ENCODE data around the gene RANBP3L. TPM values are rescaled to one million over a fixed set of nuclear protein-coding genes. Genes with fewer than 3 reads are reported as not detected.

The RANBP3L gene
- polyA plus RNA-seq, 2 of the 4 experiments (the other 2 are of a cell fraction) = not detected

DNA sequence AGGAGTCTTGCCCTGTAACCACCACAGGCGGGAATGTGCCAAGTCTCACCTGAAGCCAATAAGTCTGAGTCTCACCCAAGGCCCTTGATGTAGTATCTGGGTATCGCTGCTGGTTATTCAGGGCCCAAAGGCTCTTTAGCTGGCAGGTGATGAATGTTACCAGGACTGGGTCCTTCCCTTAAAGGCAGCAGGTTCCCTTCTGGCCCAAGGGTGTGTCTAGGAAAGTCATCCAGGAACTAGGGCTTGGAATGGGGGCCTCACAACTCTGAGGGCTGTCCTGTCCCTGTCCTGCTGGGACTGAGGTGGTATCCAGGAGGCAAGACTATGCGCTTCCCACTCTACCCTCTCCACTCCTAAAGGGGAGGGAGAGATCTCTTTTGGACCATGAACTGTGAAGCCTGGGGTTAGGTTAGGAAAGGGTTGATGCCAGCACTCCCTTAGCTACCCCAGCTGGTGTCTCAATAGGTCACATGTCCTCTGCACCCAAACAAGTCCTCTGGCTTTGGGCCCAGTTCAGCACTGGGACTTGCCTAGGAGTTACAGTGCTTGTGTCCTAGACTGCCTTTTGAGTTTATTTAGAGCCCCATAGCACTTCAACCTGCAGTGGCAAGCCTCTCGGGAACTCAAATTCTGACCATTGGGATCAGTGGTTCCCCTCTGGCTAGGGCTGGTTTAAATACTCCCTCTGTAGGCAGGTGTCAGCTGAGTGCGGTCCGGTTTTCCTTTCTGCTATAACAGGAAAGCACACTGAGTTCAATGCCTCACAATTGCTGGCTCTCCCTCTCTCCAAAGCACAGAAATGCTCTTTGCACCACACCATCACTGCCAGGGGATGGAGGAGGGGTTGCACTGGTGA, 22.5 kb upstream of the RANBP3L start (continued):
- TF ChIP-seq HOXB5 (CRISPR knock-in tag; IDR thresholded peaks at IDR 0.05) (no peak), KDM5A (IDR thresholded peaks at IDR 0.05) (no peak), CEBPB (IDR thresholded peaks at IDR 0.05) (no peak), MAFK (IDR thresholded peaks at IDR 0.05; ENCODE audit: partially characterized antibody) (no peak), EHF (CRISPR knock-in tag; IDR thresholded peaks at IDR 0.05) (no peak)
- TF ChIP-seq, protein P1, sequence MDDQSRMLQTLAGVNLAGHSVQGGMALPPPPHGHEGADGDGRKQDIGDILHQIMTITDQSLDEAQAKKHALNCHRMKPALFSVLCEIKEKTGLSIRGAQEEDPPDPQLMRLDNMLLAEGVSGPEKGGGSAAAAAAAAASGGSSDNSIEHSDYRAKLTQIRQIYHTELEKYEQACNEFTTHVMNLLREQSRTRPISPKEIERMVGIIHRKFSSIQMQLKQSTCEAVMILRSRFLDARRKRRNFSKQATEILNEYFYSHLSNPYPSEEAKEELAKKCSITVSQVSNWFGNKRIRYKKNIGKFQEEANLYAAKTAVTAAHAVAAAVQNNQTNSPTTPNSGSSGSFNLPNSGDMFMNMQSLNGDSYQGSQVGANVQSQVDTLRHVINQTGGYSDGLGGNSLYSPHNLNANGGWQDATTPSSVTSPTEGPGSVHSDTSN (IDR thresholded peaks at IDR 0.05) = no peak

DNA sequence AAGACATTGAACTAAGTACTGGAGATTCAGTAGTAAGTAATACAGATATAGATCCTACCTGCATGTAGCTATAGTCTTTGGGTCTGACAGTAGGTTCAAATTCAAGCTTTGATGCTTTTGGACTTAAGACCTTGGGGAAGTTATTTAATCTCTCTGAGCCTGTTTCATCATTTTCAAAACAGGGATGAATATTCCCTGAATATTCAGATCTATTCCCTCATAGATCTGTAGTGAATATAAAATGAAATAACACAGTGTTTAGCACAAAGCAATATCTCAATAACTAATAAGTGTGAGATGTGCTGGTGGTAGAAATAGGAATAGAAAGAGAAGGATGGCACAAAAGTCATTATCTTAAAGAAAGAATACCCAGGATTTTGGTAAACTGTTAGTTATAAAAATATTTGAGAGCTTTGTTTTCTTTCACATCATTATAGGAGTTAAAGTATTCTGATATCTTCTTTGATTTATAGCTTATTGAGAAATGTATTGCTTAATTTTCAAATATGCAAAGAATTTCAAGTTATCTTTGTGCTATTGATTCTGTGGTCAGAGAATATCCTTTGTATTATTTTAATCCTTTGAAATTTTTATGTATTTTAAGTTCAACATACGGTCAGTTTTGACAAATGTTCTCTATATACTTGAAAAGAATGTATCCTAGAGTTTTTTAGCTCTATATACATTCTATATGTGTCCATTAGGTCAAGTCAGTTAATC, 11.4 kb upstream of the RANBP3L start:
- WGBS (ENCODE audit: missing lambda C conversion rate) = 2% methylated on average over 1 of the region's 1 CpG
- no peak for TF ChIP-seq POLR2AphosphoS2 (conservative IDR thresholded peaks at IDR 0.05; ENCODE audit: low read length)
- ChIA-PET CTCF (no interaction called here), POLR2A (no interaction called here)
- FAIRE-seq (no peak), ATAC-seq (no peak), DNase-seq (ENCODE audit: low read depth in 1 of 2, low spot score in 1 of 2) (no peak)
- no peaks in the 10 kb centered on the region for H3K9me3 ChIP-seq
- H3K27ac ChIP-seq = no peak overlapping the region
- no peak overlapping the region for H3K4me2 ChIP-seq
- no peaks in the 10 kb centered on the region for H3K4me1 ChIP-seq
- H3K4me3 ChIP-seq = no peak overlapping the region

DNA sequence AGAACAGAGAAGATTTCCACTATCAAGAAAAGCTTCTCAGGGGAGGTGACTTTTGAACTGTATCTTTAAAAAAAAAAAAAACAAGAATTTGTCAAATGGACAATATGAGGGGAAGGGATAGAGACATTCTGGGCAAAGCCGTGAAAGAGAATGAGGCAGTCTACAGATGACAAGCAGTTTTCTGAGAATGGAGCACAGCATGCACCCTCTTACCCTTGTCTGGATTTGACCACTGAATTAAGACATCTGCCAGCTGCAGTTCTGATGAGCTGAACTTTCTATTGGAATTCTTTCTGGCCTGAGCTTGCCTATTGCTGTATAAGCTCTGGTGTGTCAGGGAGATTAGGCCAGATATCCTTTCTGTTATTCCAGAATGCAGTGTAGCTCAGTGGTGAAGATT, 10.3 kb upstream of the RANBP3L start:
- Histone ChIP-seq H3K9me3 (no peaks in the 10 kb centered on the region), H3K27ac (no peak overlapping the region), H3K4me3 (no peak overlapping the region), H3K4me2 (no peak overlapping the region), H3K4me1 (no peaks in the 10 kb centered on the region)
- FAIRE-seq (no peak), DNase-seq (ENCODE audit: low read depth in 1 of 2, low spot score in 1 of 2) (no peak), ATAC-seq (no peak)
- CTCF ChIA-PET = interaction anchor here (0.7 to 1.2 kb wide), 3 partner anchors 12 to 47 kb away, joined by 3 read pairs; no protein-coding TSS in a partner anchor
- 35% methylated on average over 1 of the region's 1 CpG for WGBS (ENCODE audit: missing lambda C conversion rate)
- TF ChIP-seq RAD21 (conservative IDR thresholded peaks at IDR 0.05 in 1 of 2, IDR thresholded peaks at IDR 0.05 in 1 of 2) = no peak
- TF ChIP-seq EP300 (IDR thresholded peaks at IDR 0.05) = no peak
- no peak for TF ChIP-seq HDAC2 (IDR thresholded peaks at IDR 0.05)
- TF ChIP-seq RARB (CRISPR knock-in tag; IDR thresholded peaks at IDR 0.05) = no peak
- TF ChIP-seq FOSL2 (IDR thresholded peaks at IDR 0.05) = no peak
- no peak for TF ChIP-seq FOSL2 (CRISPR knock-in tag; IDR thresholded peaks at IDR 0.05)
- TF ChIP-seq KDM1A (IDR thresholded peaks at IDR 0.05; ENCODE audit: low read depth) = no peak
- TF ChIP-seq, protein P2, sequence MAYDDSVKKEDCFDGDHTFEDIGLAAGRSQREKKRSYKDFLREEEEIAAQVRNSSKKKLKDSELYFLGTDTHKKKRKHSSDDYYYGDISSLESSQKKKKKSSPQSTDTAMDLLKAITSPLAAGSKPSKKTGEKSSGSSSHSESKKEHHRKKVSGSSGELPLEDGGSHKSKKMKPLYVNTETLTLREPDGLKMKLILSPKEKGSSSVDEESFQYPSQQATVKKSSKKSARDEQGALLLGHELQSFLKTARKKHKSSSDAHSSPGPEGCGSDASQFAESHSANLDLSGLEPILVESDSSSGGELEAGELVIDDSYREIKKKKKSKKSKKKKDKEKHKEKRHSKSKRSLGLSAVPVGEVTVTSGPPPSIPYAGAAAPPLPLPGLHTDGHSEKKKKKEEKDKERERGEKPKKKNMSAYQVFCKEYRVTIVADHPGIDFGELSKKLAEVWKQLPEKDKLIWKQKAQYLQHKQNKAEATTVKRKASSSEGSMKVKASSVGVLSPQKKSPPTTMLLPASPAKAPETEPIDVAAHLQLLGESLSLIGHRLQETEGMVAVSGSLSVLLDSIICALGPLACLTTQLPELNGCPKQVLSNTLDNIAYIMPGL (CRISPR knock-in tag; IDR thresholded peaks at IDR 0.05; ENCODE audit: borderline replicate concordance) = no peak
- POLR2A ChIA-PET = no interaction called here

DNA sequence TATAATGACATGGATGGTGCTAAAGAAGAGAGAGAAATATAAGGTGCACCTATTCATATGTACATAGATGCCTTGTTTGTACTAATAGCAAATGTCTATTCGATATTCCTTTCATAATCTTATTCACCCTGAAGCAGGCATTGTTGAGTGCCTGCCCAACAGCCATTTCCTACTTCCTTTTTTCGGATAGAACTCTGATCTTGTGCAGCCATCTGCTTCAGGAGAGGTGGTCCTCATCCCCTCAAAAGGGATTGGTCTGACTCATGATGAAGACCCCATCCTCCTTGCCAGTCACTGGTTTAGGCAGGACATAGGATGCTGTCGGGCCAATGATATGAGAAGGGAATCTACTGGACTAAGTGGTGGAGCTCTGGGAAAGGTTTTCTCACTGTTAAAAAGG, 8.4 kb upstream of the RANBP3L start:
- WGBS (ENCODE audit: missing lambda C conversion rate) = 8% methylated on average over 3 of the region's 3 CpGs
- TF ChIP-seq RAD21 (conservative IDR thresholded peaks at IDR 0.05 in 1 of 2, IDR thresholded peaks at IDR 0.05 in 1 of 2) = no peak
- no peak for TF ChIP-seq NPAS2 (CRISPR knock-in tag; IDR thresholded peaks at IDR 0.05; ENCODE audit: borderline replicate concordance)
- TF ChIP-seq GATA3 (IDR thresholded peaks at IDR 0.05; ENCODE audit: borderline replicate concordance) = no peak
- TF ChIP-seq, protein P3, sequence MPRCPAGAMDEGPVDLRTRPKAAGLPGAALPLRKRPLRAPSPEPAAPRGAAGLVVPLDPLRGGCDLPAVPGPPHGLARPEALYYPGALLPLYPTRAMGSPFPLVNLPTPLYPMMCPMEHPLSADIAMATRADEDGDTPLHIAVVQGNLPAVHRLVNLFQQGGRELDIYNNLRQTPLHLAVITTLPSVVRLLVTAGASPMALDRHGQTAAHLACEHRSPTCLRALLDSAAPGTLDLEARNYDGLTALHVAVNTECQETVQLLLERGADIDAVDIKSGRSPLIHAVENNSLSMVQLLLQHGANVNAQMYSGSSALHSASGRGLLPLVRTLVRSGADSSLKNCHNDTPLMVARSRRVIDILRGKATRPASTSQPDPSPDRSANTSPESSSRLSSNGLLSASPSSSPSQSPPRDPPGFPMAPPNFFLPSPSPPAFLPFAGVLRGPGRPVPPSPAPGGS (IDR thresholded peaks at IDR 0.05) = no peak
- TF ChIP-seq HOXB5 (CRISPR knock-in tag; IDR thresholded peaks at IDR 0.05) = no peak
- TF ChIP-seq ZSCAN20 (CRISPR knock-in tag; IDR thresholded peaks at IDR 0.05) = no peak
- TF ChIP-seq SREBF2 (IDR thresholded peaks at IDR 0.05) = no peak
- TF ChIP-seq ZFP36 (IDR thresholded peaks at IDR 0.05; ENCODE audit: borderline replicate concordance, partially characterized antibody) = no peak
- no peak for TF ChIP-seq ZNF302 (CRISPR knock-in tag; IDR thresholded peaks at IDR 0.05)
- TF ChIP-seq ZC3H11A (IDR thresholded peaks at IDR 0.05) = no peak
- TF ChIP-seq FOXS1 (CRISPR knock-in tag; IDR thresholded peaks at IDR 0.05) = no peak
- no peak for TF ChIP-seq HOXA7 (CRISPR knock-in tag; IDR thresholded peaks at IDR 0.05)
- no peak for TF ChIP-seq HDAC2 (IDR thresholded peaks at IDR 0.05)
- TF ChIP-seq, protein P1 (IDR thresholded peaks at IDR 0.05) = no peak
- no peaks in the 10 kb centered on the region for H3K4me1 ChIP-seq
- ATAC-seq (no peak), FAIRE-seq (no peak), DNase-seq (ENCODE audit: low read depth in 1 of 2, low spot score in 1 of 2) (no peak)
- ChIA-PET POLR2A (no interaction called here), CTCF (no interaction called here)
- H3K4me3 ChIP-seq = no peak overlapping the region
- H3K4me2 ChIP-seq = no peak overlapping the region
- no peaks in the 10 kb centered on the region for H3K9me3 ChIP-seq
- no peak overlapping the region for H3K27ac ChIP-seq

All from A549 (cell line).